ENCODE results near the gene CEP83.

CEP83 gene

DNA sequence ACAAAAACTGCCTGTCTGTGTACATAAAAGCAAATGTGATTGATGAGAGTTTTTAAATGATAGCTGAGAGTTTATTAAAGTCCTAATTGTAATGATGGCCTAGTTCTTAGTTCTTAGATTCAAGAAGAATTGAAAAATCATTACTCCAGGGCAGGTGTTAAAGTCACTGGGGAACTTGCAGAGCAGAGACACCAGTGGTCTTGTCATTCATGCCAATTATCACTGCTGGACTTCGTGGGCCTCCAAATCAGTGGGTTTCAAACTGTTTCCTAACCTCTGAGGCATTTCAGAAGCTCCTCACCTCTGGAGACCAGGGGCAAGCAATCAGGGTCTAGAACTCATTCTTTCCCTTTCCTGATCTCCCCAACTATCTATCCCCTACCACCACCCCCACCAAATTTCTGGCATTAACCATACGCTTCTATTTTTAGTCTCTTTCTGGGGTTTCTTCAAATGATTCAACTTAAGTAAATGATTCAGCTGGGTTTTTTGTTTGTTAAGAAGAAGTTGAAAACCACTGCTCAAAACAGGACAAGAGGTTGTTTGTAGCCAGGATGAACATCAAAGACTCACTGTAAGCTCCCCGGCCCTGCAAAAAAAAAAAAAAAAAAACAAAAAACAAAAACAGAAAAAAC lies 80.1 kb downstream of the CEP83 start:
- Histone ChIP-seq H3K4me1 (ENCODE audit: insufficient read depth, insufficient read length) (no peaks in the 10 kb centered on the region), H3K9ac (ENCODE audit: insufficient read length, low read depth) (no peak overlapping the region), H3K27me3 (ENCODE audit: insufficient read depth, insufficient read length) (no peaks in the 10 kb centered on the region), H3K36me3 (ENCODE audit: insufficient read depth, insufficient read length, low read length) (peaks cover 13% of the 10 kb centered on the region), H3K9me3 (ENCODE audit: insufficient read depth, low read length) (peaks cover 3% of the 10 kb centered on the region; the same call in 1 of the 2 replicates), H3K4me3 (ENCODE audit: insufficient read length, low read depth) (no peak overlapping the region)
- DNase-seq (ENCODE audit: low read depth, low spot score) = no peak
- no peak for TF ChIP-seq ZNF274 (IDR thresholded peaks at IDR 0.05; ENCODE audit: low read depth, low read length)
- no peak for TF ChIP-seq SUZ12 (IDR thresholded peaks at IDR 0.05; ENCODE audit: extremely low read depth, insufficient read depth, insufficient read length)
- TF ChIP-seq YY1 (IDR thresholded peaks at IDR 0.05; ENCODE audit: insufficient read depth, insufficient read length) = no peak

GRCh38 chr12:94377599-94377998 lies 82.1 kb downstream of the CEP83 start:
- H3K4me1 ChIP-seq (ENCODE audit: insufficient read depth, insufficient read length) = no peaks in the 10 kb centered on the region
- TF ChIP-seq YY1 (IDR thresholded peaks at IDR 0.05; ENCODE audit: insufficient read depth, insufficient read length) (no peak), SUZ12 (IDR thresholded peaks at IDR 0.05; ENCODE audit: extremely low read depth, insufficient read depth, insufficient read length) (no peak), ZNF274 (IDR thresholded peaks at IDR 0.05; ENCODE audit: low read depth, low read length) (no peak)

DNA sequence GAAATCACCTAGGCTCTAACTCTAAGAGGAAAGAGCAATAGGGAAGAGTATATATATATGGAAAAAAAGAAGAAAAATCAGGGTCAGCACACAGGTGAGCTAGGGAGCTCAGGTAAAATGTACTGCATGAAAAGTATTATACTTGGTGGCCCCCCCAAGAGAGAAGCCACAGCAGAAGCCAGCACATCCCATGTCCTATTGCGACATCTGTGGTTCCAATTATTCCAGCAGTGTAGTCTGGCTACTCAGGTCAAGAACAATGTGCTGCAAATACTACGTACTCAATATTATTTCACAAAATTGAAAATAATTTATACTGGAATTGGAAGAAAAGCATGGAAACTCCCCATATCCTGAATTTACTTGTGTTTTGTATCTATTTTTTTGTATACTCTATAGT lies 85.5 kb downstream of the CEP83 start:
- DNase-seq (ENCODE audit: low read depth, low spot score) = no peak

More at GRCh38 chr12:94377599-94377998, 82.1 kb downstream of the CEP83 start:
- Histone ChIP-seq H3K9me3 (ENCODE audit: insufficient read depth, low read length) (no peaks in the 10 kb centered on the region), H3K9ac (ENCODE audit: insufficient read length, low read depth) (no peak overlapping the region), H3K27me3 (ENCODE audit: insufficient read depth, insufficient read length) (no peaks in the 10 kb centered on the region), H3K36me3 (ENCODE audit: insufficient read depth, insufficient read length, low read length) (peaks cover 13% of the 10 kb centered on the region), H3K4me3 (ENCODE audit: insufficient read length, low read depth) (no peak overlapping the region)
- DNase-seq (ENCODE audit: low read depth, low spot score) = no peak

DNA sequence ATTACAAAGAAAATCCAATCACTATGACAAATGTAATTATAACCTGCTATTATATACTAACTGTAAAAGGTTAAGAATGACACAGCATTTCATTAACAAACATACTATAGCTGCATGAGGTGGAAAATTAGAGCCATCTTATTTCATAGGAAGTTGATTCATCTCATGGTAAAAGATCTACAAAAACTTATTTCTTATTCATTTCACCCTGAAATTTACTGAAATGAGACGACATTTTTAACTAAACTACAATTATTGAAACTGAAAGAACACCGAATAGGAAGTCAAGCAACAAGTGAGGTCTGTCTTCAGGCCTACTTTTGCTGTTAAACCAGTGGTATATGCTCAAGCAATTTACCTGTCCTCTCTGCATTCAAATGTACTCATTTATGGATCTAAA lies 87.2 kb downstream of the CEP83 start:
- H3K4me3 ChIP-seq (ENCODE audit: insufficient read length, low read depth) = no peak overlapping the region
- peaks cover 17% of the 10 kb centered on the region for H3K36me3 ChIP-seq (ENCODE audit: insufficient read depth, insufficient read length, low read length)
- TF ChIP-seq SUZ12 (IDR thresholded peaks at IDR 0.05; ENCODE audit: extremely low read depth, insufficient read depth, insufficient read length) (no peak), YY1 (IDR thresholded peaks at IDR 0.05; ENCODE audit: insufficient read depth, insufficient read length) (no peak), ZNF274 (IDR thresholded peaks at IDR 0.05; ENCODE audit: low read depth, low read length) (no peak)
- H3K4me1 ChIP-seq (ENCODE audit: insufficient read depth, insufficient read length) = no peaks in the 10 kb centered on the region
- no peak overlapping the region for H3K9ac ChIP-seq (ENCODE audit: insufficient read length, low read depth)
- no peak for DNase-seq (ENCODE audit: low read depth, low spot score)
- no peaks in the 10 kb centered on the region for H3K9me3 ChIP-seq (ENCODE audit: insufficient read depth, low read length)
- no peaks in the 10 kb centered on the region for H3K27me3 ChIP-seq (ENCODE audit: insufficient read depth, insufficient read length)

More for the DNA sequence above, 85.5 kb downstream of the CEP83 start:
- Histone ChIP-seq H3K9ac (ENCODE audit: insufficient read length, low read depth) (no peak overlapping the region), H3K9me3 (ENCODE audit: insufficient read depth, low read length) (no peaks in the 10 kb centered on the region), H3K4me1 (ENCODE audit: insufficient read depth, insufficient read length) (no peaks in the 10 kb centered on the region), H3K27me3 (ENCODE audit: insufficient read depth, insufficient read length) (no peaks in the 10 kb centered on the region), H3K4me3 (ENCODE audit: insufficient read length, low read depth) (no peak overlapping the region), H3K36me3 (ENCODE audit: insufficient read depth, insufficient read length, low read length) (peaks cover 13% of the 10 kb centered on the region)
- TF ChIP-seq SUZ12 (IDR thresholded peaks at IDR 0.05; ENCODE audit: extremely low read depth, insufficient read depth, insufficient read length) (no peak), YY1 (IDR thresholded peaks at IDR 0.05; ENCODE audit: insufficient read depth, insufficient read length) (no peak), ZNF274 (IDR thresholded peaks at IDR 0.05; ENCODE audit: low read depth, low read length) (no peak)

DNA sequence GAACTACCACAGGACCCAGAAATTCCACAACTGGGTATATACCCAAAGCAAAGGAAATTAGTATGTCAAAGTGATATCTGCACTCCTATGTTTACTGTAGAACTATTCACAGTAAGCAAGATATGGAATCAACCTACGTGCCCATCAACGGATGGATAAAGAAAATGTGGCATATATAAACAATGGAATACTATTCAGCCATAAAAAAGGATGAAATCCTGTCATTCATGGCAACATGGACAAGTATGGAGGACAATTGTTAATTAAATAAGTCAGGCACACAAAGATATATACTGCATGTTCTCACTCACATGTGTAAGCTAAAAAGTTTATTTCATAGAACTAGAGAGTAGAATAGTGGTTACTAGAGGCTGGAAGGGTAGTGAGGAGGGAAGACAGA lies 97.0 kb downstream of the CEP83 start:
- DNase-seq (ENCODE audit: low read depth, low spot score) = no peak
- Histone ChIP-seq H3K9ac (ENCODE audit: insufficient read length, low read depth) (no peak overlapping the region), H3K9me3 (ENCODE audit: insufficient read depth, low read length) (peaks cover 24% of the 10 kb centered on the region), H3K4me3 (ENCODE audit: insufficient read length, low read depth) (no peak overlapping the region), H3K4me1 (ENCODE audit: insufficient read depth, insufficient read length) (no peaks in the 10 kb centered on the region), H3K27me3 (ENCODE audit: insufficient read depth, insufficient read length) (no peaks in the 10 kb centered on the region), H3K36me3 (ENCODE audit: insufficient read depth, insufficient read length, low read length) (peaks cover 25% of the 10 kb centered on the region)
- TF ChIP-seq ZNF274 (IDR thresholded peaks at IDR 0.05; ENCODE audit: low read depth, low read length) (no peak), SUZ12 (IDR thresholded peaks at IDR 0.05; ENCODE audit: extremely low read depth, insufficient read depth, insufficient read length) (no peak), YY1 (IDR thresholded peaks at IDR 0.05; ENCODE audit: insufficient read depth, insufficient read length) (no peak)

- Histone ChIP-seq H3K9ac (ENCODE audit: insufficient read length, low read depth) (no peak overlapping the region), H3K9me3 (ENCODE audit: insufficient read depth, low read length) (peaks cover 24% of the 10 kb centered on the region), H3K4me3 (ENCODE audit: insufficient read length, low read depth) (no peak overlapping the region), H3K36me3 (ENCODE audit: insufficient read depth, insufficient read length, low read length) (peaks cover 9% of the 10 kb centered on the region), H3K4me1 (ENCODE audit: insufficient read depth, insufficient read length) (no peaks in the 10 kb centered on the region), H3K27me3 (ENCODE audit: insufficient read depth, insufficient read length) (no peaks in the 10 kb centered on the region)
- TF ChIP-seq ZNF274 (IDR thresholded peaks at IDR 0.05; ENCODE audit: low read depth, low read length) (no peak), YY1 (IDR thresholded peaks at IDR 0.05; ENCODE audit: insufficient read depth, insufficient read length) (no peak), SUZ12 (IDR thresholded peaks at IDR 0.05; ENCODE audit: extremely low read depth, insufficient read depth, insufficient read length) (no peak)
- DNase-seq (ENCODE audit: low read depth, low spot score) = no peak
Measured at GRCh38 chr12:94359761-94360160, 99.9 kb downstream of the CEP83 start.

DNA sequence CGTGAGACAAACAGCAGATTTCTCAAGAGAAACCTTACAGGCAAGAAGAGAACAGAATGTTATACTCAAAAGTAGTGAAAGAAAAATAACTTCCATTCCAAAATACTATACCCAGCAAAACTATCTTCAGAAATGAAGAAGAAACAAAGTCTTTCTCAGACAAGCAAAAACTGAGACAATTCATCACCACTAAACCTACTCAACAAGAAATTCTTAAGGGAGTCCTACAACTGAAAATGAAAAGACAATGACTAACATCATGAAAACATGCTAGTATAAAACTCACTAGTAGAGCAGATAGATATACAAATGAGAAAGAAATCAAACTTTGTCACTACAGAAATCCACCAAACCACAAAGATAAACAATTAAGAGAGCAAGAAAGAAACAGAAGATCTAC lies 106.5 kb downstream of the CEP83 start:
- H3K4me3 ChIP-seq (ENCODE audit: insufficient read length, low read depth) = no peak overlapping the region
- no peaks in the 10 kb centered on the region for H3K27me3 ChIP-seq (ENCODE audit: insufficient read depth, insufficient read length)
- H3K4me1 ChIP-seq (ENCODE audit: insufficient read depth, insufficient read length) = no peaks in the 10 kb centered on the region
- peaks cover 58% of the 10 kb centered on the region for H3K9me3 ChIP-seq (ENCODE audit: insufficient read depth, low read length)
- no peak for DNase-seq (ENCODE audit: low read depth, low spot score)
- H3K36me3 ChIP-seq (ENCODE audit: insufficient read depth, insufficient read length, low read length) = peaks cover 9% of the 10 kb centered on the region
- H3K9ac ChIP-seq (ENCODE audit: insufficient read length, low read depth) = no peak overlapping the region
- TF ChIP-seq ZNF274 (IDR thresholded peaks at IDR 0.05; ENCODE audit: low read depth, low read length) (no peak), SUZ12 (IDR thresholded peaks at IDR 0.05; ENCODE audit: extremely low read depth, insufficient read depth, insufficient read length) (no peak), YY1 (IDR thresholded peaks at IDR 0.05; ENCODE audit: insufficient read depth, insufficient read length) (no peak)
